ENCODE measurements around the gene HECW1. TPM values are rescaled to one million over a fixed set of nuclear protein-coding genes. Genes with fewer than 3 reads are reported as not detected.

HECW1 gene
- total and polyA plus RNA-seq, 4 donors: 0.05 TPM; not detected in 3

DNA sequence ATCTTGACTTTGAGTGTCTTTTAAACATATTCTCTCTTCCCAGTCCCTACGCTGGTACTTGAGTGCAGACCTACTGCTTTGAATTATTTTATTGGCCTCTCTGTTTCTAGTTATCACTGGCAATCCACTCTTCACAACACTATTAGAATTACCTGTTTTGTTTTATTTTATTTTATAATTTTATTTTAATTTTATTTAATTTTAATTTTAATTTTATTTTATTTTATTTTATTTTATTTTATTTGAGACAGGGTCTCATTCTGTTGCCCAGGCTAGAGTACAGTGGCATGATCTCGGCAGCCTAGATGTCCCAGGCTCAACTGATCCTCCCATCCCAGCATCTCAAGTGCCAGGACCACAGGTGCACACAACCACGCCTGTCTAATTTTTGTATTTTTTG, 477.3 kb downstream of the HECW1 start:
- no peak overlapping the region for H3K4me3 ChIP-seq (ENCODE audit: low read depth in 1 of 3, low read length in 3 of 3)
- H3K4me1 ChIP-seq (ENCODE audit: control insufficient read depth in 4 of 4, insufficient read depth in 4 of 4, low read length in 3 of 4): peaks cover 3 to 16% (median 6%) of the 10 kb centered on the region in 4 donors
- no peak for DNase-seq (ENCODE audit: low spot score)
- WGBS: 92% methylated on average over 3 of the region's 3 CpGs
- no peaks in the 10 kb centered on the region for H3K27me3 ChIP-seq (ENCODE audit: control insufficient read depth in 4 of 4, insufficient read depth in 4 of 4, low read length in 3 of 4)
- no peak overlapping the region for H3K9ac ChIP-seq (ENCODE audit: low read depth in 1 of 2, low read length in 2 of 2)
- H3K36me3 ChIP-seq (ENCODE audit: control insufficient read depth in 4 of 4, insufficient read depth in 3 of 4, low read depth in 1 of 4, low read length in 3 of 4): no peaks in the 10 kb centered on the region
- H3K27ac ChIP-seq (ENCODE audit: low read depth in 1 of 2, low read length in 2 of 2): no peak overlapping the region
- TF ChIP-seq NR2F2 (IDR thresholded peaks at IDR 0.05): no peak
- H3K9me3 ChIP-seq (ENCODE audit: control insufficient read depth in 4 of 4, low read length in 3 of 4): no peaks in the 10 kb centered on the region

DNA sequence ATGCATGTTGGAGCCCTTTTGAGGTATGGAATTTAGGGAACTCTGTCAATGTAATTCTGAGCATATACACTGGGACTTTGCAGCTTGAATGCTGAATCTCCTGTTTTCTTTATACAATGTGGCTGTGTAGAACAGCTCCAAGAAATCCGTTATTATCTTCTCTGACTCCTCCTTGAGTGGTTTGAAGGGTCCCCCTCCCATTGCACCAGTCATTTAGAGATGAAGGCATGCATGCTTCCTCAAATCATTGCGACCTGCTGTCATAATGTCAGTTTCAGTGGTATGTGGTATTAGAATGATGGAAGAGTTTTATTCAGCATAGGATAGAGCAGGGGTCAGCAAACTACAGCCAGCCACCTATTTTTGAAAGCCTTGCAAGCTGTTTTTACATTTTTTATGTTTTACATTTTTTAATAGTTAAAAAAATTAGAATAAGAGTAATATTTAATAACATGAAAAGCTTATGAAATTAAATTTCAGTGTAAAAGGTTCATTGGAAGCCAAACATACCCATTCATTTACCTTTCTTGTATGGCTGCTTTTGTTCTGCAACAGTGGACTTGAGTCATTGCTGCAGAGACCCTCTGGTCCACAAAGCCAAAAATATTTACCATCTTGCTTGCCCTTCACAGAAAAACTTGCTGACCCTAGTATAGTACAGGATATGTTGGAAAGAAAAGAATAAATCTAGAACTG, 478.6 kb downstream of the HECW1 start:
- no peak for DNase-seq (ENCODE audit: low spot score)
- no peak overlapping the region for H3K27ac ChIP-seq (ENCODE audit: low read depth in 1 of 2, low read length in 2 of 2)
- H3K4me3 ChIP-seq (ENCODE audit: low read depth in 1 of 3, low read length in 3 of 3): no peak overlapping the region
- H3K9me3 ChIP-seq (ENCODE audit: control insufficient read depth in 4 of 4, low read length in 3 of 4): no peaks in the 10 kb centered on the region
- no peaks in the 10 kb centered on the region for H3K27me3 ChIP-seq (ENCODE audit: control insufficient read depth in 4 of 4, insufficient read depth in 4 of 4, low read length in 3 of 4)
- no peak overlapping the region for H3K9ac ChIP-seq (ENCODE audit: low read depth in 1 of 2, low read length in 2 of 2)
- no peaks in the 10 kb centered on the region for H3K36me3 ChIP-seq (ENCODE audit: control insufficient read depth in 4 of 4, insufficient read depth in 3 of 4, low read depth in 1 of 4, low read length in 3 of 4)
- 81% methylated on average over 2 of the region's 2 CpGs for WGBS
- peaks cover 0 to 11% (median 1%) of the 10 kb centered on the region in 4 donors for H3K4me1 ChIP-seq (ENCODE audit: control insufficient read depth in 4 of 4, insufficient read depth in 4 of 4, low read length in 3 of 4)
- no peak for TF ChIP-seq RAD21 (IDR thresholded peaks at IDR 0.05)
- no peak for TF ChIP-seq FOXA2 (IDR thresholded peaks at IDR 0.05)
- TF ChIP-seq HNF4A (conservative IDR thresholded peaks at IDR 0.05): no peak
- no peak for TF ChIP-seq YY1 (IDR thresholded peaks at IDR 0.05)
- TF ChIP-seq, protein P1, sequence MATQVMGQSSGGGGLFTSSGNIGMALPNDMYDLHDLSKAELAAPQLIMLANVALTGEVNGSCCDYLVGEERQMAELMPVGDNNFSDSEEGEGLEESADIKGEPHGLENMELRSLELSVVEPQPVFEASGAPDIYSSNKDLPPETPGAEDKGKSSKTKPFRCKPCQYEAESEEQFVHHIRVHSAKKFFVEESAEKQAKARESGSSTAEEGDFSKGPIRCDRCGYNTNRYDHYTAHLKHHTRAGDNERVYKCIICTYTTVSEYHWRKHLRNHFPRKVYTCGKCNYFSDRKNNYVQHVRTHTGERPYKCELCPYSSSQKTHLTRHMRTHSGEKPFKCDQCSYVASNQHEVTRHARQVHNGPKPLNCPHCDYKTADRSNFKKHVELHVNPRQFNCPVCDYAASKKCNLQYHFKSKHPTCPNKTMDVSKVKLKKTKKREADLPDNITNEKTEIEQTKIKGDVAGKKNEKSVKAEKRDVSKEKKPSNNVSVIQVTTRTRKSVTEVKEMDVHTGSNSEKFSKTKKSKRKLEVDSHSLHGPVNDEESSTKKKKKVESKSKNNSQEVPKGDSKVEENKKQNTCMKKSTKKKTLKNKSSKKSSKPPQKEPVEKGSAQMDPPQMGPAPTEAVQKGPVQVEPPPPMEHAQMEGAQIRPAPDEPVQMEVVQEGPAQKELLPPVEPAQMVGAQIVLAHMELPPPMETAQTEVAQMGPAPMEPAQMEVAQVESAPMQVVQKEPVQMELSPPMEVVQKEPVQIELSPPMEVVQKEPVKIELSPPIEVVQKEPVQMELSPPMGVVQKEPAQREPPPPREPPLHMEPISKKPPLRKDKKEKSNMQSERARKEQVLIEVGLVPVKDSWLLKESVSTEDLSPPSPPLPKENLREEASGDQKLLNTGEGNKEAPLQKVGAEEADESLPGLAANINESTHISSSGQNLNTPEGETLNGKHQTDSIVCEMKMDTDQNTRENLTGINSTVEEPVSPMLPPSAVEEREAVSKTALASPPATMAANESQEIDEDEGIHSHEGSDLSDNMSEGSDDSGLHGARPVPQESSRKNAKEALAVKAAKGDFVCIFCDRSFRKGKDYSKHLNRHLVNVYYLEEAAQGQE (IDR thresholded peaks at IDR 0.05): no peak
- TF ChIP-seq TAF1 (conservative IDR thresholded peaks at IDR 0.05): no peak

DNA sequence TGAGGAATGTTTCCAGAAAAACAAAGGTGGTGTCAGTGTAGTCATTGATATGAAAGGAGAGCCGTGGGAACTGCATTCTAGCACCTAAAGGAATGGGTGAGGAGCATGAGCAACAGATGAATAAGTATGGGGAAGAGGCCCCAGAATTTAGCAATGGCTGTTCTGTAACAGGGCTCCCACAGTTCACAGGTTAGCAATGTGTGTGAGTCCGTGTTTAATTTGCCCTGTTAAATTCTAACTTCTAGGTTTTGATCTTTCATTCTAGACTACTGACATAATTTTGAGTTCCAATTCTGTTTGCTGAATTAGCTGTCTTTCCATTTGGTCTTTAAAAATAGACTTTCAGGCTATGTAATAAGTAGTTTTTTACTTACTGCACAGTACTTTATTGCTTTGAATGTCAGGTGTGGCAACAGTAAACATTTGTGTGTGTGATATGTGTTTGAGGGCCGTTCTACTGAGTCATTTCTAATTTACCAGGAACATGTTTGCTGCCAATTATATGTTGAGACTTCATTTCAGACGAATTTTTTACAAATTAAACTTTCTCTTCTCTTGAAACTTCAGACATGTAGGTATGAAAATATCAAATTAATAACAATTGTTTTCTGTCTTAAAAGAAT, 479.2 kb downstream of the HECW1 start:
- Histone ChIP-seq H3K9ac (ENCODE audit: low read depth in 1 of 2, low read length in 2 of 2) (no peak overlapping the region), H3K27me3 (ENCODE audit: control insufficient read depth in 4 of 4, insufficient read depth in 4 of 4, low read length in 3 of 4) (no peaks in the 10 kb centered on the region), H3K4me3 (ENCODE audit: low read depth in 1 of 3, low read length in 3 of 3) (no peak overlapping the region), H3K4me1 (ENCODE audit: control insufficient read depth in 4 of 4, insufficient read depth in 4 of 4, low read length in 3 of 4) (peaks cover 0 to 11% (median 0%) of the 10 kb centered on the region in 4 donors), H3K27ac (ENCODE audit: low read depth in 1 of 2, low read length in 2 of 2) (no peak overlapping the region), H3K36me3 (ENCODE audit: control insufficient read depth in 4 of 4, insufficient read depth in 3 of 4, low read depth in 1 of 4, low read length in 3 of 4) (no peaks in the 10 kb centered on the region), H3K9me3 (ENCODE audit: control insufficient read depth in 4 of 4, low read length in 3 of 4) (no peaks in the 10 kb centered on the region)
- no peak for DNase-seq (ENCODE audit: low spot score)
- 45% methylated on average over 4 of the region's 4 CpGs for WGBS
- TF ChIP-seq JUND (IDR thresholded peaks at IDR 0.05) (no peak), RAD21 (IDR thresholded peaks at IDR 0.05) (no peak), YY1 (IDR thresholded peaks at IDR 0.05) (no peak)

DNA sequence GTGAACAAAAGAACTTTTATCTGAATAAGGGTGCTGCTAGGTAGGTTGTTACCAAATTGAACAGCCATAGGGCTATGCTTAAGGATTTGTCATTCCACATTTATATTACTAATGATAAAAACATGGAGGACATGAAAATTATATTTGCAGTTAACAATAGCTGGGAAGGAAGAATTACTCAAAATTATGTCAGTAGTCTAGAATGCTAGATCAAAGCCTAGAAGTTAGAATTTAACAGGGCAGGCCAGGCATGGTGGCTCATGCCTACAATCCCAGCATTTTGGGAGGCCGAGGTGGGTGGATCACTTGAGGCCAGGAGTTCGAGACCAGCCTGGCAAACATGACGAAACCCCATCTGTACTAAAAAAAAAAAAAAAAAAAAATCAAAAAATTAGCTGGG, 479.9 kb downstream of the HECW1 start:
- no peaks in the 10 kb centered on the region for H3K27me3 ChIP-seq (ENCODE audit: control insufficient read depth in 4 of 4, insufficient read depth in 4 of 4, low read length in 3 of 4)
- no peak overlapping the region for H3K9ac ChIP-seq (ENCODE audit: low read depth in 1 of 2, low read length in 2 of 2)
- H3K9me3 ChIP-seq (ENCODE audit: control insufficient read depth in 4 of 4, low read length in 3 of 4): no peaks in the 10 kb centered on the region
- no peak overlapping the region for H3K4me3 ChIP-seq (ENCODE audit: low read depth in 1 of 3, low read length in 3 of 3)
- H3K4me1 ChIP-seq (ENCODE audit: control insufficient read depth in 4 of 4, insufficient read depth in 4 of 4, low read length in 3 of 4): peaks cover 0 to 11% (median 0%) of the 10 kb centered on the region in 4 donors
- DNase-seq (ENCODE audit: low spot score): no peak
- H3K36me3 ChIP-seq (ENCODE audit: control insufficient read depth in 4 of 4, insufficient read depth in 3 of 4, low read depth in 1 of 4, low read length in 3 of 4): no peaks in the 10 kb centered on the region
- no peak overlapping the region for H3K27ac ChIP-seq (ENCODE audit: low read depth in 1 of 2, low read length in 2 of 2)
- WGBS: 96% methylated on average over 3 of the region's 3 CpGs
- TF ChIP-seq, protein P1 (IDR thresholded peaks at IDR 0.05): no peak
- no peak for TF ChIP-seq SP1 (IDR thresholded peaks at IDR 0.05)
- TF ChIP-seq RAD21 (IDR thresholded peaks at IDR 0.05): no peak
- TF ChIP-seq, protein P2, sequence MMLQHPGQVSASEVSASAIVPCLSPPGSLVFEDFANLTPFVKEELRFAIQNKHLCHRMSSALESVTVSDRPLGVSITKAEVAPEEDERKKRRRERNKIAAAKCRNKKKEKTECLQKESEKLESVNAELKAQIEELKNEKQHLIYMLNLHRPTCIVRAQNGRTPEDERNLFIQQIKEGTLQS (IDR thresholded peaks at IDR 0.05): no peak
- no peak for TF ChIP-seq RXRA (IDR thresholded peaks at IDR 0.05)
- no peak for TF ChIP-seq GABPA (IDR thresholded peaks at IDR 0.05 in 1 of 2, conservative IDR thresholded peaks at IDR 0.05 in 1 of 2)
- no peak for TF ChIP-seq TAF1 (conservative IDR thresholded peaks at IDR 0.05)
